ENCODE data around the gene SNW1.
"Not testable (repeated sequence)": the region's sequence is repeated elsewhere in the genome, so short reads cannot be mapped to it uniquely, and the experiment has no call there.

The SNW1 gene

DNA sequence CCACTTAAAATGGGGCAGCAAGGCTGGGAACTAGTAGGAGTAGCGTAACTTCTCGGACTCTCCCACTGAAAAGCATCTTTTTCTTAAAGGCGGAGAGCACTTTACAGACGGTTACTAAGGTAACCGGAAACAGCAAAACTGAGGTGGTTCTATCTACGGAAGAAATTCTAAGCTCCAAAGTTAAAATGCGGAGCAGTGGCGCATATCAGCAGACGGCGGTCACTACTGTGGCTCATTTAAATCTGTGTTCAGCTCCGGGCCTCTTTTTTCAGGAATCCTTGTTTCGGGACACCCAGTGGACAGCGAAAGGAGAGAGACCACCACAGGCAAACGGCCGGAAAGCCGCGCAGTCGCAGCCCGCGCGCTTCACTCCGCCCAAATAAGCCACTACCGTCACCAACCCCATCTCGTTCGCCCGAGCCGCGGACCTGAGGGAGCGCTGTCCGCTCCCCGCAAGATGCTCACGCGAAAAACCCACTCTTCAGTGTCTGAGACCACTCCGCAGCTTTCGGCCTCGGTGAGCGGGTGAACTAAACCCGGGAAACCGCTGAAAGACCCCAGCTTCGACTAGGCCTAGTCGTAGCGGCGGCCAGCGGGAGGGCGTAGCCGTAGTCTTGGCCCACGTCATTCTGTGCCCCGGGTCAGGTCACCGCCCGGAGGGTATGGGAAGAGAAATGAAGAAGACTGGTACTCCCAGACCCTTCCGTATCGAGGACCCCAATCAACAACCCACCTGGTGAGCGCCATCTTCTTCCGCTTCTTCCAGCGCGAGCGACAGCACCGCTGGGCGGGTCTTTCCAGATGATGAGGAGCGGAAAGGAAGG, at the start of gene SNW1:
SNW1 (minus strand) TSS at position 776 of the 824 bp plus-strand sequence; CDS start at position 747, 29 bp downstream.
- DNase-seq, result peak; percentile 98

- no peak for DNase-seq
Observed at GRCh38 chr14:77809011-77809410, 48.1 kb upstream of the SNW1 start.

- DNase-seq, result no peak
Observed at GRCh38 chr14:77808250-77808649, 47.3 kb upstream of the SNW1 start.

DNA sequence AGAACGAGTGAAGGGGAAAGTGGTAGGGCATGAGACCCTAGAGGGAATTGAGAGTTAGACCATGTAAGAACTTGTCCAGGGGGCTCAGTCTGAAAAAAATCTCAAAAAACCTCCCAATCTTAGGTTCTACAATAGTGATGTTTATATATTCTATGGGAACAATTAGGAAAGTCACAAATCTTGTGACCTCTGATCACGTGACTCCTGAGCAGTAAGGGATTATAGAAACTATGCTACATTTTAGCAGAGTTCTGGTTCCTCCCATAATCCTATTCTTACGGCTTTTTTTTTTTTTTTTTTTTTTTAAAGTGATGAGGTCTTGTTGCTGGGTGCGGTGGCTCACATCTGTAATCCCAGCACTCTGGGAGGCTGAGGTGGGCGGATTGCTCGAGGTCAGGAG, 44.8 kb upstream of the SNW1 start:
- DNase-seq, result no peak

DNA sequence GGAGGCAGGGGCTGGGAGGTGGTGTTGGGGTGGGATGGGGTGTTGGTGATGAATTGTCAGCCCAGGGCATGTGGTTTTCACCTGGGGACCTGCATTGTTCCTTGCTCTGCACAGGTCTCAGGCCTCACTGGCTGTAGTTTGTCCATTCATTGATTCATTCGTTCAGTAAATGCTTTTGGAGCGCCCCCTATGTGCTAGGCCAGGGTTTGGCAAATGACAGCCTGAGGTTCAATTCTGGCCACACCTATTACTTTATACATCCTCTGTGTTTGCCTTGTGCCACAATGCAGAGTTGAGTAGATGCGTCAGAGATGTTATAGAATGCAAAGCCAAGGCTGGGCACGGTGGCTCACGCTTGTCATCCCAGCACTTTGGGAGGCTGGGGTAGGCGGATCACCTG, 43.6 kb upstream of the SNW1 start:
- DNase-seq, result no peak

- DNase-seq, result no peak
Observed at GRCh38 chr14:77800814-77801213, 39.9 kb upstream of the SNW1 start.

DNA sequence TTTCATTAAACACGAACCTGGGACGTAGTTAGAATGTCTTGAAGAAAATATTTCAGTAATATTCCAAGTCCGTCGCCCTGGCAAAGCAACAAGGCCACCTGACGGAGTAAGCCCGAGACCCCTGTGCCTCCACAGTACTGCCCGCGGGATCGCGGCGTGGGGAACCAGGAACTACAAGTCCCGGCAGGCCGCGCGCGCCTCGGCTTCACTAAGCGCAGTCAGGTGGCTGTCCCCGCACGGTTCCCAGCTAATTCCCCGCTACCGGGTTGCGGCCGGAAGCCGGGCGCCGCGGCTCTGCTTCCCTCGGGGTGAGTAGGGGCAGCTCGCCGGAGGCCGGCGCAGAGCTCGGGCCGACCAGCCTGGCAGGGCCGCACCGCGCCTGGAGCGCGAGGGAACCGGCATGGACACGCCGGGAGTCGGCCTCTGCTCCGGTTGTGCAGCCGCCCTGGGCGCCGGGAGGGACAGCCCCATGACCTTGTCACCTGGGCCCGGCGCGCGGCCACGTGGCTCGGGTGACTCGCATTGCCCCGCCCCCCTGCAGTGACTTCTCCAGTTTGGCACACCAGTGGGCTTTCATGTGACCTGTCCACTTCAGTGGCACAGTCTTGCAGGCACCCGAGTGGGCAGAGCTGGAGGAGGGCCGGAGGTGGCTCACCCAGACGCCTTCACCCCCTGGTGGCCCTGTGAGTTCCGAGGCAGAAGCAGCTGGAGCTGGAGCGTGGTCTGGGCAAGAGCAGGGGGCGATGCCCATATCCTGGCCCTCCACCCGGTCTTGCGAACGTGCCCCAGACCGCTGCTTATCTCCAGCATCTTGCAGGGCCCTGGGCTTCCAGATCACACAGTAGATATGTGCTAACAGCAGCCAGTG, 39.1 kb upstream of the SNW1 start, which contains the start of gene ADCK1:
ADCK1 (plus strand) TSS at position 247 of the 868 bp plus-strand sequence. CDS start 18,870 bp downstream, outside the sequence.
- DNase-seq, result peak; percentile 94

DNA sequence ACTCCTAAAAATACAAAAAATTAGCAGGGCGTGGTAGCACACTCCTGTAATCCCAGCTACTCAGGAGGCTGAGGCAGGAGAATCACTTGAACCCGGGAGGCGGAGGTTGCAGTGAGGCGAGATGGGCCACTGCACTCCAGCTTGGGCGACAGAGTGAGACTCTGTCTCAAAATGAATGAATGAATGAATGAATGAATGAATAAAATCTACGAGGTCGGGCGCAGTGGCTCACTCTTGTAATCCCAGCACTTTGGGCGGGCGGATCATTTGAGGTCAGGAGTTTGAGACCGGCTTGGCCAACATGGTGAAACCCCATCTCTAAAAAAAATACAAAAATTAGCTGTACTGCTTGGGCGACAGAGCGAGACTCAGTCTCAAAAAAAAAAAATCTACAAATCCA, 38.5 kb upstream of the SNW1 start:
- not testable (repeated sequence) for DNase-seq

GRCh38 chr14:77794357-77794756, 33.4 kb upstream of the SNW1 start:
- DNase-seq, result no peak

GRCh38 chr14:77793255-77793654, 32.3 kb upstream of the SNW1 start:
- DNase-seq, result not testable (repeated sequence)

DNA sequence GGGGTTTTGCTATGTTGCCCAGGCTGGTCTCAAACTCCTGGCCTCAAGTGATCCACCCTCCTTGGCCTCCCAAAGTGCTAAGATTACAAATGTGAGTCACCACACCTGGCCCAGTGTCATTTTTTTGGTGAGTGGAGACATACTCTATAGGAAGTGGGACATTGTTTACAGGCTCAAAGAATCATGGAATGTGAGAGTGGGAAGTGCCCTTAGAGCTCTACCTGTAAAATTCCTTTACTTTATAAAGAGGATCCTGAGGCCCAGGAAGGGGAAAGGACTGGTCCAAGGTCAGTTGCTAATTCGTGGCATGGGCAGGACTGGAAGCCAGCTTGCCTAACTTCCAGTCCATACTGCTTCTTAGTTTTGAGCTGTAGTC, 30.3 kb upstream of the SNW1 start:
- DNase-seq, result no peak

DNA sequence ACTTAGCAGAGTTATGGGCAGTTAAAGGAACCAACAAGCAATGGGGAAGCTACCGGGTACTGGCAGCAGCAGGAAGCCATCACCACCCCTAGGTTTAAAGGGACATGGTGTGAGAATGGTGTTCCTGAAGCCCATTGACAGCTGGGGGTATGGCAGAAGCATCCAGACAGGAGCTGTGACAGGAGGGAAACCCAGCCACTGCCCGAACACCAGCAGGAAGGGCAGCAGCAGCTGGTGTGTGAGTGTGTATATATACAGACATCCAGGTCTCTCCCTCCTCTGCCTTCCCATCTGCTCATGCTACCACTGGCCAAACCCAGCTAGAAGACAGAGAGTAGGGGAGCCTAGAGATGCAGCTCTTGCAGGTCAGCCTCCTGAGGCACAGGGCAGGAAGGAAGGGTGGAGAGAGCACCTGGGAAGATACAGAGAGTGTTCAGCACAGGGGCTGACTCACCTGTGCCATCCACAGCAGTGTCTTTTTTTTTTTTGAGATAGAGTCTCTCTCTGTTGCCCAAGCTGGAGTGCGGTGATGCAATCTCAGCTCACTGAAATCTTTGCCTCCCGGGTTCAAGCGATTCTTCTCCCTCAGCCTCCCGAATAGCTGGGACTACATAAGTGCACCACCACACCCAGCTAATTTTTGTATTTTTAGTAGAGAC, 29.7 kb upstream of the SNW1 start:
- peak; percentile 15 for DNase-seq

DNA sequence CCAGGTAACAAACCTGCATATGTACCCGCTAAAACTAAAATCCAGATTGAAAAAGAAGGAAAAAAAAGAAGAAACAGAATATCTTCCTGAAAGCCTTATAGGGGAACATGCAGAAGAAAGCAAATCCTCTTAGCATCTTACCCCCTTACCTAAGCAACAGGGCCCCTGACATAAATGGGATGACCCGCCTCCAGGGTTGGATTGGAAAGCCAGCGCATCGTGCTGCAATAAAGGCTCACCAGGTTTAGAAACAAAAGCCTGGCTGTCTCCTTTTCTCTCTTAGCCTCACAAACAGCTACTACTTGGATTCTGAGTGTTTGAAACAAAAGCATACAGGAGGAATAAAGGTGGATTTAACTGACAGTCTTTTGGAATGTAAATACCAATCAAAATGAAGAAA, 25.2 kb upstream of the SNW1 start:
- DNase-seq, result peak; percentile 8

- no peak for DNase-seq
Observed at GRCh38 chr14:77782202-77782601, 21.2 kb upstream of the SNW1 start.

DNA sequence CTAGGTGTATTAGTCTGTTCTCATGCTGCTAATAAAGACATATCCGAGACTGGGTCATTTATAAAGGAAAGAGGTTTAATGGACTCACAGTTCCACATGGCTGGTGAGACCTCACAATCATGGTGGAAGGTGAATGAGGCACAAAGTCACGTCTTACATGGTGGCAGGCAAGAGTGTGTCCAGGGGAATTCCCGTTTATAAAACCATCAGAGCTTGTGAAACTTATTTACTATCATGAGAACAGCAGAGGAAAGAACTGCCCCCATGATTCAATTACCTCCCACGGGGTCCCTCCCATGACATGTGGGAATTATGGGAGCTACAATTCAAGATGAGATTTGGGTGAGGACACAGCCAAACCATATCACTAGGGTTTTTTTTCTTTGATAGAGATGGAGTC, 13.0 kb upstream of the SNW1 start:
- DNase-seq, result not testable (repeated sequence)

- not testable (repeated sequence) for DNase-seq
Observed at GRCh38 chr14:77768442-77769069, 7.6 kb upstream of the SNW1 start.

- DNase-seq, result no peak
Observed at GRCh38 chr14:77763978-77764377, 3.0 kb upstream of the SNW1 start.

DNA sequence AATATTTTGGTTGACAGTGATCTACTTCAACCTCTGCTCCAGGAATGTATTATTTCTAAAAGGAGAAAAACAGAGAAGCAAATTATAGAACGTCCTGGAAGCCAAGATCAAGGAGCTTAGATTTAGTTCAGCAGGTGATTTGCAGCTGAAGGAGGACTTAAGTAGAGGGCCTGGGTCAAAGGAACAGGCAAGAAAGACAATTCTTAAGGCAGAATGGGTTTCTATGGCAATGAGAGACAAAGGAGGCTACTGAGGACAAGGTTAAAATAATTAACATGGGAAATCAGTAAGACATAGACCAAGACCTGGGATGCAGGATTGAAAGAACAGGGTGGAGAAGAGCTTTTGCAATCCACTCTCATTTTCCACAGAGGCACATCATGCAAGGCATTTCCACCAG, 2.4 kb upstream of the SNW1 start:
- DNase-seq, result no peak

DNA sequence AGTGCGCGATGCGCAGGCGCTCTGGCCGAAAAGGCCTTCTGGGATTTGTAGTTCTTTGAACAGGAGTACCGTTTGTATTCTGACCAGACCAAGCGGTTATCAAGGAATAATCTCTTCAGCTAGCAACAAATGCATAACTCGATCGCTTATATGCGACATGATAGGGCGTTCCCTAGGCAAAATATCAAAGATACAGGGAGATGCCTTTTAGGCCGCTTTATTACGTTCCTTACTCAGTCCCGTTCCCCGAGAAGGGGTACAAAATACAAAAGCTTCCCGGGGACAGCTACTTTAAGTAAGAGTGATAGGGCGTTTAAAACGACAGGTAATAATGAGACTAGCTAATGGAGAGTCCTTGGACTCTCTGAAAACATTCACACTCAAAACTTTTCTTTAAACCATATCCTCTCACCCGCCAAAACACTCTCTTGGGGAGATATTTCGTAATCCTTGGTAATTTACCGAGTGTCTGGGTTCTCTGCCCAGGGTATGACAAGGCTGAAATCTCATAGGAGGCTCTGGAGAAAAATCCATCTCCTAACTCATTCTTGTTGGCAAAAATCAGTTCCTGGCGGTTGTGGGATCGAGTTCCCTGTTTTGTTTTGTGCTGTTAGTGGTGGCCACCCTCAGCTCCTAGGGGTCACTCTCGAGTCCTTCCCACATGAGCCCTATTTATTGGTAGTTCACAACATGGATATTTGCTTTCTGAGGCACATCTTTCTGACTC, 412 bp upstream of the SNW1 start:
- DNase-seq, result no peak

DNA sequence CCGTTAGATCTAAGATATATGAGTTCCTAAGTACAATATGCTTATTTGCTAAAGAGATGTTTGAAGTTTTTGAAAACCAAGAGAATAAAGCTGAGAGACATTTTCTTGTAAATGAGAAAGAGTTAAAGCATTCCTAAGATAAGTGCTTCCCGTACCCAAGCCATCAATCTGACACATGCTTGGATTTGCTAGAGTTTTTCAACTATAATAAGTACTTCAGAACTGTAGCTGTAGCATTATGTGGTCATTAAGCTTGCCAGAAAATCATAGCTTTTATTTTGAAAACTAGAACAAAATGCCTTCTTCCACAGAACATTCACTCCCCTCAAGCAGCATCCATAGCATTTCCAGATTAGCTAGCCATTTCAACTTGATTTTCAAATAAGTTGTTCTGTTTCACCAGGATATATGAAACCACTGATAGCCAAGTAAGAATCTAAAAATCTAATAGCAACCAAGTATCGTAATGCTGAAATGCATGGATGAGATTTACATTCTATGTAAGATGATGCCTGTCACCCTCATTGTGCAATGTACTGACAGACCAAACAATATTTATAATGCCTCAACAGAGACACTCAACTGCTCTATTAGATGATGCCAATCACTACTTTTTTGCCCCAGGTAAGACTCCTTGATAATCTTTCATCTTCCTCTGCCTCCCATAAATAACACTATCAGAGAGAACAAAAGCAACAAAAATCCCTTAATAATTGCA, 8.0 kb downstream of the SNW1 start:
- no peak for DNase-seq

DNA sequence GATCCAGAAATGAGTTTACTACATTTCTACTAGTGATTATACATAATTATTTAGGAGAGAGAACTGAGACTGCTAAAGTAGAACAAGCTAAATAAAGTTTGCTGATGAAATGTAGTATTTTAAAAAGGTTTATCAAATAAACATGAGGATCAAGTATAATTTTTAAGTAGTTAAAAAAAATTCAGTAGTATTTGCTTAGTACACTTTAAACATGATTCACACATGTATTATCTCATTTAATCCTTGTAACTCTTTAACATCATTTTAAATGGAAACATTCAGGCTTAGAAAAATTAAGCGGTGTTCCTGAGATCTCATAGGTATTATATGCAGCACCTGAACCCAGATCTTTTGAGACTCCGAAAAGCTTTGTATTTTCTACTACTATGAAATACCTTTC, 8.7 kb downstream of the SNW1 start:
- no peak for DNase-seq

All from eye (tissue), 1 donor.